Activated CD4-positive, alpha-beta T cell treated with anti-CD3 and anti-CD28 coated beads for 24 hours (primary cell): ENCODE results near the gene MTA3.

ENCODE experiments used
- DNase-seq, 2 donors: peaks; one replicate each; pipeline ENCODE4 v3.0.0-alpha.2; 2020; ENCODE audit warnings: low read depth in 2 of 2

Gene MTA3

DNA sequence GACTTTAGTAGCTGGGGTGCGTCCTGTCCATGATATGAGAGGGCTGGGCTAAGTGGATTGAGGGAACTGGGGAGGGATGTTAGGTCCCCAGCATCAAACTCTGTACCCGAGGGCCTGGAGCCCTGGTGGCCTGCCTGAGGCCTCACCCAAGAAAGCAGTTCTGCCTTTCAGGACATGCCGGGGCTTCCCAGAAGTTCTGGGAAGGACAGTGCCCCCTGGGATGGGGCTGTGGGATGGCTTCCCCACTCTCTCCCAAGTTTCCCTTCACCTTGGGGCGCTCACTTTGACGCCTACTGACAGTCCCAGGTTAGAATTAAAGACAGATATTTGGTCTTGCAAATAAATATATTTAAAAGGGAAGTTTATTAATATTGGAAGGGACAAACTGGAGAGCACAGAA, 193.7 kb downstream of the MTA3 start:
- no peak for DNase-seq

DNA sequence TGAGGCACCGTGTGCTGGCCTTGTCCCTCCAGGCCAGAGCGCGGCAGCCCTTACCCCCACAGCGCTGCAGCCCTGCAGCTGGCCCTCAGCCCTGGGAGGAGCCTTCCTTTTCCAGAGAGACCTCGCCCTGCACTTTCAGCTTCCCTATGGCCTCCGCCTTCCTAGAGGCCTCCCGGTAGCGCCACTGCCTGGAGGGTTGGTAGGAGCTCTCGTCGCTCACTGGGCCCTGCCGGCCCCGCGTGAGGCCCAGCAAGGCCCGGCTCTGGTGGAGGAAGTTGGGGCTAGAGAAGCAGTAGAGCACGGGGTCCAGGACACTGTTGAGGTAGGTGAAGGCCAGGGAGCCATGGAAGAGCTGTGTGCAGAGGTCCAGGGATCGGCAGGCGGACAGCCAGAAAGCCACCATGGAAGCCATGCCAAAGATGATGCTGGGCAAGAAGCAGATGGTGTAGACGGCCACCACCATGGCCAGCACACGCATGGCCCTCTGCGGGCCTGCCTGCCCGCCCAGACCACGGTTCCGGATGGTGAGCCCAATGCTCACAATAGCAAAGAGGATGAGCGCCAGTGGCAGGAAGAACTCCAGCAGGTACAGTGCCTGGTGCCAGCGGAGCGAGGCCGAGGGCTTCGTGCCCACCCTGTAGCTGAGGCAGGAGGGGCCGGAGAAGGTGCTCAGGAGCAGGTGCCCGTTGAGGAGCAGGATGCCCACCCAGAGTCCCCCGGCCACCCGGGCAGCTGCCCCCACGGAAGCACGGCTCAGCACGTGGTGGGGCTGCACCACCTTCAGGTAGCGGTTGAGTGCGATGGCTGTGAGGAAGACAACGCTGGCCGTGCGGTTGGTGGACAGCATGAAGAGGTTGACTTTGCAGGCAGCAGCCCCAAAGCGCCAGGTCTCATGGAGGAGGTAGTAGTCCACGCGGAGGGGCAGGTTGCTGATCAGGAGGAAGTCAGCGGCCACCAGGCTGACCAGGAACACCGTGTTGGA, 194.7 kb downstream of the MTA3 start:
- DNase-seq = no peak

GRCh38 chr2:42764096-42764495, 195.7 kb downstream of the MTA3 start, which contains the start of gene OXER1:
OXER1 (minus strand) TSS chr2:42764135; CDS start chr2:42764062, 73 bp downstream.
- no peak for DNase-seq

- no peak for DNase-seq
These were observed 196.5 kb downstream of the MTA3 start for GRCh38 chr2:42764901-42765300.

- no peak for DNase-seq
These were observed 197.3 kb downstream of the MTA3 start for GRCh38 chr2:42765686-42766085.

- no peak for DNase-seq
These were observed 198.9 kb downstream of the MTA3 start for GRCh38 chr2:42767080-42767898.

- no peak for DNase-seq
These were observed 199.7 kb downstream of the MTA3 start for GRCh38 chr2:42767899-42768705.

- DNase-seq = no peak
These were observed 200.3 kb downstream of the MTA3 start for GRCh38 chr2:42768706-42769256.

DNA sequence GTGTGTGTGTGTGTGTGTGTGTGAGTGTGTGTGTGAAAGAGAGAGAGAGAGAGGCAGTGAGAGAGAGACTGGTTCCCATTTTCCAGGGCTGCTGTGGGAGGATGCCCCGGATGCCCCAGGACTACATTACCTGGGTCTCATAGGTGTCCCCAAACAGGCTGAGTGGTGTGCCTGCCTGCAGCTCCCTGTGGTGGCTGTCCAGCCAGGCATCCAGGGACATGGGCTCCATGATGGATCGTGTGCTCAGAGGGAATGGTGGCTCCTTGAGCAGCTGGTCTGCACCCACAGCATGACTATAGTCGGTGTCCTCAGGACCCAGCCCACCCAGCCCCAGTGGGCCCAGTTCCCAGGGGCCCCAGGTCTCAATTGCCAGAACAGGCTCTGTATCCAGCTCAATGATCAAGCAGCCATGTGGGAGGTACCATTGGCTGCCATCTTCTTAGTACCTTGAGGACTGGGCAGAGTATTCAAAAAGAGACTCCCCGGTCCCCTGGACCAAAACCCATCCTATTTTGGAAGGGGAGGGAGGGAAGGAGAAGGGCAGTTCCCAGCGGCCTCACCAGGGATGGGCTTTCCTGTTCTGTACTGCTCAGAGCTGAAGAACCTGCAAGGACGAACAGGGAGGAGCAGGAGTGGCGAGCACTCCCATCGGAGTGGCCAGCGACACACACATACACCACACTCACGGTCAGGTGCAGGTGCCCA, 201.3 kb downstream of the MTA3 start:
- no peak for DNase-seq

DNA sequence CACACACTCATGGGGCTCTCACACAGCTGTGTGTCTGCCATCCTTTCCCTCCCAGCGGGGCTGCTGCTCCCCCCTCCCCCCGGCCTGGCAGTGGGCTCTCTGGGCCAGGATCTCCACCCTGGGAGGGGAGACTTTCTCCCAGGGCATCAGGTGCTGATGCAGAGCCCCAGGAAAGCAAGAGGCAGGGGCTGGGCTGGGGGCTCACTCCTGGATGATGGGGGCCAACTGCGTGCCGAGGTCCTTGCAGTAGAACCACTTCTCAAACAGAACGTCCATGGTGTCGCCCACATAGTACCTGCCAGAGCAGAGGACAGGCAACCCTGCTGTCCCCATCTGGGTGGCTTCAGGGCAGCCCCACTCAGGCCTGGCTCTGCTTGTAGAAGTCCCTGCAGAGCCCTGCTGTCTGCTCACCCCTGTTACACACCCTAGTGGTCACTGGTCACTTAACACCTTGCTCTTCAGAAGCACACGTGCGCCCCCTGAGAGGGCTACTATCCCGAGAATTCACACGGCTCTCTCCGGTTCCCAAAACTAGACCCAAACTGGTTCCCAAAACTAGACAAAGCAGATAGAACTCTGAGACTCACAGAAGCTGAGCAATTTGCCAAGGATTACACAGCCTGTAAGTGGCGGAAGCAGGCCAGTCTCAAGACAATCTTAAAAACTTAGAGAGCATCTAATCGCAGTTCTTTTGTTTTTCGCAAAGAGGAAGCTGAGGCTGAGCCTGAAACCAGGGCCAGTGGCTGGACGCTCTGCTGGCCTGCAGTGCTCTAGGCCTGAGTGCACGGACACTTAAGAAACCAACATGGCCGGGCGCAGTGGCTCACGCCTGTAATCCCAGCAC, 202.1 kb downstream of the MTA3 start:
- no peak for DNase-seq

- DNase-seq = no peak
These were observed 203.2 kb downstream of the MTA3 start for GRCh38 chr2:42771546-42772153.

- DNase-seq = no peak
These were observed 206.8 kb downstream of the MTA3 start for GRCh38 chr2:42775186-42775585.

GRCh38 chr2:42775810-42776209, 207.4 kb downstream of the MTA3 start:
- DNase-seq = no peak

- DNase-seq = no peak
These were observed 209.7 kb downstream of the MTA3 start for GRCh38 chr2:42777883-42778805.

DNA sequence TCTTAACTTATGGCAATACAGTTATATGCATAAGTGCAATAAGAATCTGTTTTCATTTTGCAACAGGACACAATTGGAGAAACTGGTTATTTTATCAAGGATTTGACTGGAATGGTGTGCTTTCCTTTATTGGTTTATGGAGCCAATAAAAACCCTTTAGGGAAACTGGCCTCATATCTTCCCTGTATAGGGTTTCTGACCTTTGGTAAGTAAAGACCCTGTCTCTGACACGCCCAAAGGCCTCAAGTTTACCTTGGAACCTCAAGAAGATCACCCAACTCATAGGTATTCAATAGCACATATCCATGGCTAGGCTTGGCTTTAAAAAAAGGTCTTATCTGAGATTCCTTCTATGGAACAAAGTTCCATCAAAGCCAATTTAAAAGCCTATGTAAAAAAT, 212.7 kb downstream of the MTA3 start:
- DNase-seq = no peak

- no peak for DNase-seq
These were observed 215.1 kb downstream of the MTA3 start for GRCh38 chr2:42783511-42783910.

- DNase-seq = no peak
These were observed 215.9 kb downstream of the MTA3 start for GRCh38 chr2:42784204-42784880.
